ENCODE results near the gene CAPN10. TPM values are rescaled to one million over a fixed set of nuclear protein-coding genes. Genes with fewer than 3 reads are reported as not detected.

The CAPN10 gene
- total RNA-seq, 4 donors from 2014 or later: 2.8 to 39.6 (median 21.6) TPM

DNA sequence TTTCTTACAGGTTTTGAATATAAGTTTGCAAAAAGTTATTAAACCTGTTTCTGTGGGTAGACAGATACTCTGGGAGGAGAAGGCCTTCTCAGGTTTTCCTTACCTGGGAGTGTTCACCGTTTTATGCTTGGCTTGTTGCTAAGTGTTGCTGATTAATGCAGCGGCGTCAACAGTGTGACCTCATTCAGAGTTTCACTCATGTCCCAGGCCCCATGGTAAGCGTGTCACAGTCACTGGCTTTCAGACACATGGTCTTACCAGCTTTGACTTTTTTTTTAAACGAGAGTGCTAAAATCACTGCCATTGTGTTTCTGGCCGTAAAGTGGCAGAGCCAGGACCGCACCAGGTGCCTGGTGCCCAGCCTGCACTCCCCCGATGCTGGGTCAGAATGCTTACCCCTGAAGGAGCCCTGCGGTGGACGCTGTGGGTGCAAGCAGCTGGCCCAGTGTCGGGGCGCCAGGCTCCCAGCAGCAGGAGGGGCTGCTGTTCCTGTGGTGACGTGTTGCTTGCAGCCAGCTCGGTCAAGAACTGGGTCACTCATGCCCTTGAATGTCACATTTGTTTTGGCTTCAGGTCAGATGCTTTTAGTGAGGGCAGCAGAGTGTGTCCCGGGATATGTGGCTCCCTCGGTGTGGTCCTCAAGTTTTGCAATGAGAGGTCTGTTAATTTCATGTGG, 3.5 kb downstream of the CAPN10 start:
- no peaks in the 10 kb centered on the region for H3K27me3 ChIP-seq
- intact Hi-C loops (cut with DNase I; ENCODE audit: low total_unique reads): no loop called here
- H3K4me3 ChIP-seq: no peak overlapping the region
- DNase-seq: no peak
- no peak overlapping the region for H3K27ac ChIP-seq
- TF ChIP-seq, protein P1, sequence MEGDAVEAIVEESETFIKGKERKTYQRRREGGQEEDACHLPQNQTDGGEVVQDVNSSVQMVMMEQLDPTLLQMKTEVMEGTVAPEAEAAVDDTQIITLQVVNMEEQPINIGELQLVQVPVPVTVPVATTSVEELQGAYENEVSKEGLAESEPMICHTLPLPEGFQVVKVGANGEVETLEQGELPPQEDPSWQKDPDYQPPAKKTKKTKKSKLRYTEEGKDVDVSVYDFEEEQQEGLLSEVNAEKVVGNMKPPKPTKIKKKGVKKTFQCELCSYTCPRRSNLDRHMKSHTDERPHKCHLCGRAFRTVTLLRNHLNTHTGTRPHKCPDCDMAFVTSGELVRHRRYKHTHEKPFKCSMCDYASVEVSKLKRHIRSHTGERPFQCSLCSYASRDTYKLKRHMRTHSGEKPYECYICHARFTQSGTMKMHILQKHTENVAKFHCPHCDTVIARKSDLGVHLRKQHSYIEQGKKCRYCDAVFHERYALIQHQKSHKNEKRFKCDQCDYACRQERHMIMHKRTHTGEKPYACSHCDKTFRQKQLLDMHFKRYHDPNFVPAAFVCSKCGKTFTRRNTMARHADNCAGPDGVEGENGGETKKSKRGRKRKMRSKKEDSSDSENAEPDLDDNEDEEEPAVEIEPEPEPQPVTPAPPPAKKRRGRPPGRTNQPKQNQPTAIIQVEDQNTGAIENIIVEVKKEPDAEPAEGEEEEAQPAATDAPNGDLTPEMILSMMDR (IDR thresholded peaks at IDR 0.05): no peak
- no peak for TF ChIP-seq POLR2A (IDR thresholded peaks at IDR 0.05)
- no peaks in the 10 kb centered on the region for H3K36me3 ChIP-seq
- H3K9me3 ChIP-seq: no peaks in the 10 kb centered on the region
- H3K4me1 ChIP-seq: peaks cover 5 to 16% of the 10 kb centered on the region in 2 donors

DNA sequence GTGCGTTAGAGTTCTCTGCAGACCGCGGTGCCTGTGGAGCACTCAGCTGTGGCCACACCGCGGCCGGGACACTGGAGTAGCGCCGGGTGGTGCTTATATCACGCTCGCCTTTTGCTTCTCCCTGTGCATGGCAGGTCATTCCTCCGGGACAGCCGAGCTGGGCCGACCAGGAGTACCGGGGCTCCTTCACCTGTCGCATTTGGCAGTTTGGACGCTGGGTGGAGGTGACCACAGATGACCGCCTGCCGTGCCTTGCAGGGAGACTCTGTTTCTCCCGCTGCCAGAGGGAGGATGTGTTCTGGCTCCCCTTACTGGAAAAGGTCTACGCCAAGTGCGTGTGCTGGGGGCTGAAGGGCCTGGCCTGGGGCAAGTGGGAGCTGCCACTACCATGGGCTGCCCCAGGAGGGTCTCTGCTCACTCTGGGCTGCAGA, 4.2 kb downstream of the CAPN10 start:
- no peaks in the 10 kb centered on the region for H3K36me3 ChIP-seq

DNA sequence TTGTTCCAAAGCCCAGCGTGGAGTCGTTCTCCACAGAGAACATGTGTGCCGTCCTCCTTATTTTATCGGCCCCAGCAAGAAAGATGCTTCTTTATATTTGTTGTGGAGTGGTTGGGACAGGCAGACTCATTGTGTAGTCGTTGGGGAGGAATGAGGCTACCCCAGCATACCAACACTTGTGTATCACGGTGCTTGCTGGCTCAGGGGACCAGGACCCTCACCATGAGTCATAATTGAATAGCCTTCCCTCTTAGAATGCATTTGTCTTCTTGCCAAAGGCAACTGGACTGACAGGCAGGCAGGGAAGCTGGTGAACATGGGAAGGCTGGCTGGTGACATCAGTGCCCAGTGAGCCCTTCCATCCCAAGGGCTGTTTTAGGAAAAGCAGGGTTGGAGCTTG, 4.7 kb downstream of the CAPN10 start:
- no peaks in the 10 kb centered on the region for H3K9me3 ChIP-seq
- H3K36me3 ChIP-seq: no peaks in the 10 kb centered on the region
- H3K27ac ChIP-seq: no peak overlapping the region
- H3K4me1 ChIP-seq: peaks cover 0 to 12% of the 10 kb centered on the region in 2 donors
- no peak overlapping the region for H3K4me3 ChIP-seq
- DNase-seq: no peak
- intact Hi-C loops (cut with DNase I; ENCODE audit: low total_unique reads): no loop called here
- no peaks in the 10 kb centered on the region for H3K27me3 ChIP-seq
- no peak for TF ChIP-seq POLR2A (IDR thresholded peaks at IDR 0.05)
- TF ChIP-seq, protein P1 (IDR thresholded peaks at IDR 0.05): no peak

More for the DNA sequence above, 4.2 kb downstream of the CAPN10 start:
- intact Hi-C loops (cut with DNase I; ENCODE audit: low total_unique reads): no loop called here
- Histone ChIP-seq H3K9me3 (no peaks in the 10 kb centered on the region), H3K4me1 (peaks cover 0 to 12% of the 10 kb centered on the region in 2 donors), H3K4me3 (no peak overlapping the region), H3K27me3 (no peaks in the 10 kb centered on the region), H3K27ac (no peak overlapping the region)
- no peak for DNase-seq
- no peak for TF ChIP-seq POLR2A (IDR thresholded peaks at IDR 0.05)
- TF ChIP-seq, protein P1 (IDR thresholded peaks at IDR 0.05): no peak

DNA sequence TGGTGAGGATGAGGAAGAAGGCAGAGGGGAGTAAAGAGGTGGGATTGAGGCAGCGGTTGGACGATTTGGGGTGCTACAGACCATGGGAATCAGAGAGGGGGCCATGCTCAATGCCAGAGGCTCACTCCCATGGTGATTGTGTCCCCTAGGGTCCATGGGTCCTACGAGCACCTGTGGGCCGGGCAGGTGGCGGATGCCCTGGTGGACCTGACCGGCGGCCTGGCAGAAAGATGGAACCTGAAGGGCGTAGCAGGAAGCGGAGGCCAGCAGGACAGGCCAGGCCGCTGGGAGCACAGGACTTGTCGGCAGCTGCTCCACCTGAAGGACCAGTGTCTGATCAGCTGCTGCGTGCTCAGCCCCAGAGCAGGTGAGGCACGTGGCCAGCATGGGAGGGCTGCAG, 5.2 kb downstream of the CAPN10 start:
- no peaks in the 10 kb centered on the region for H3K27me3 ChIP-seq
- no peak for TF ChIP-seq POLR2A (IDR thresholded peaks at IDR 0.05)
- TF ChIP-seq, protein P1 (IDR thresholded peaks at IDR 0.05): no peak
- no peaks in the 10 kb centered on the region for H3K36me3 ChIP-seq
- H3K27ac ChIP-seq: no peak overlapping the region
- H3K9me3 ChIP-seq: no peaks in the 10 kb centered on the region
- peaks cover 0 to 12% of the 10 kb centered on the region in 2 donors for H3K4me1 ChIP-seq
- no peak for DNase-seq
- H3K4me3 ChIP-seq: no peak overlapping the region
- intact Hi-C loops (cut with DNase I; ENCODE audit: low total_unique reads): no loop called here

DNA sequence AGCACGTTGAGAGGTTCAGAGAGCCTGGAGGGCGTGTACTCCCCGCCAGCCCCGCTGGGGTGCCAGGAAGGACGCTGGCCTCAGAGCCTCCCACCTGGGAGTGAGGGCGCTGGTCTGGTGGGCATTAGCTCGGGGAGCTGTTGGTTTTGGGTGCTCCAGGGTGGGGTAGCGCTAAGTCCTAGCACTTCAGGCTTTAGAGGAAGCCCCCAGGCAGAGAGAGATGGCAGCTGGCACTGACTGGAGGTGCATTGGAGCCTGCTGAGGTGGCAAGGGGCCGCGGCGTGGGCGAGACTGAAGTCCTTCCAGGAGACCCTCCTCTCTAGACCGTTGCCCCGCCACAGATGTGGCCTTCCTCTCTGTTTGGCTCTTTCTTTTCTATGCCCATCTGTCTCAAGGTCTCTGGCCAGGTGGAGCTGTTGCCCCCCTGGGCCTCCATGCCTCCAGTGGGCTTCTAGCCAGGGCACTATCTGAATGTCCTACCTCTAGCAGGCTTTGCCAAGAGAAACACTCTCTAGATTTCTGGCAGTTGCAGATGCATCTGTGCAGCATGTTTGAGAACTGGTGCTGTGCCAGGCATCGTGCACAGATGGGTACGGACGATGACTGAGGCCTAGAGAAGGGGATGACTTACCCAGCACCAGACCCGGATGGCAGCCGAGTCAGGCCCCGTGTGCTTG, 6.6 kb downstream of the CAPN10 start:
- TF ChIP-seq, protein P1 (IDR thresholded peaks at IDR 0.05): no peak
- TF ChIP-seq POLR2A (IDR thresholded peaks at IDR 0.05): no peak
- H3K9me3 ChIP-seq: no peaks in the 10 kb centered on the region
- no peak overlapping the region for H3K27ac ChIP-seq
- H3K4me1 ChIP-seq: peaks cover 0 to 2% of the 10 kb centered on the region in 2 donors
- no peaks in the 10 kb centered on the region for H3K27me3 ChIP-seq
- DNase-seq: peak in 1 of 2 donors; percentile 9
- H3K36me3 ChIP-seq: no peaks in the 10 kb centered on the region
- intact Hi-C loops (cut with DNase I; ENCODE audit: low total_unique reads): no loop called here
- H3K4me3 ChIP-seq: no peak overlapping the region

Data from uterus (tissue), 4 donors.